ENCODE data around the gene KCNK10.
"Not testable (repeated sequence)": the region's sequence is repeated elsewhere in the genome, so short reads cannot be mapped to it uniquely, and the experiment has no call there.

KCNK10 gene

DNA sequence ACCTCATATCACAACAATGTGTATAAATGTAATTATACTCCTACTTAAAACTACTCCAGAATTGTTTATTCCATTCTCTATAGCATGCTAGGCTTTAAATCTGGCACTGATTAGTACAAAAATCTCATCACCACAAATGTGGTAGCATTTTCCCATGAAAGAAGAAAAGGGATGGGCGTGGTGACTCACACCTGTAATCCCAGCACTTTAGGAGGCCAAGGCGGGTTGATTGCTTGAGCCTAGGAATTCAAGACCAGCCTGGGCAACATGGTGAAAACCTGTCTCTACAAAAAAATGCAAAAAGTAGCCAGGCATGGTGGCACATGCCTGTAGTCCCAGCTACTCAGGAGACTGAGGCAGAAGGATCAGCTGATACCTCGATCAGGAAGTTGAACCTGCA is 61.8 kb downstream of the KCNK10 start:
- not testable (repeated sequence) for H3K9ac ChIP-seq (ENCODE audit: low read length); H3K4me3 ChIP-seq (ENCODE audit: low read length); H3K9me3 ChIP-seq (ENCODE audit: control insufficient read depth, low read depth, low read length); H3K36me3 ChIP-seq (ENCODE audit: control insufficient read depth, low read depth, low read length); H3K4me1 ChIP-seq (ENCODE audit: control insufficient read depth, low read depth, low read length); H3K27me3 ChIP-seq (ENCODE audit: control insufficient read depth, insufficient read depth, low read length); H3K27ac ChIP-seq (ENCODE audit: low read length)

DNA sequence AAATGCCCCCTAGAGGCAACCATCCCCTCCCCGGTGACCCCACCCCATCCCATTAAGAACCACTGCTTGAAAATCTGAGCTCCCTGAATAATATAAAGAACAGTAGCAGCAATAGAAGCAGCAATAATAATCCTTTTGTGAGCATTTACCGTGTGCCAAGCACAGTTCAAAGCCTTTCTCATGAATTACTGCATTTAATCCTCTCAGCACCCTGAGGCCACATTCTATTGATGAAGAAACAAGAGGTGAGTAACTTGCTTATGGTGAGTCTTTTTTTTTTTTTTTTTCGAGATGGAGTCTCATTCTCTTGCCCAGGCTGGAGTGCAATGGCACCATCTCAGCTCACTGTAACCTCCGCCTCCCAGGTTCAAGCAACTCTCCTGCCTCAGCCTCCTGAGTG is 65.0 kb downstream of the KCNK10 start:
- no peak overlapping the region for H3K4me3 ChIP-seq (ENCODE audit: low read length)
- H3K4me1 ChIP-seq (ENCODE audit: control insufficient read depth, low read depth, low read length), result no peaks in the 10 kb centered on the region
- H3K9ac ChIP-seq (ENCODE audit: low read length), result no peak overlapping the region
- no peaks in the 10 kb centered on the region for H3K36me3 ChIP-seq (ENCODE audit: control insufficient read depth, low read depth, low read length)
- H3K27ac ChIP-seq (ENCODE audit: low read length), result no peak overlapping the region
- no peaks in the 10 kb centered on the region for H3K27me3 ChIP-seq (ENCODE audit: control insufficient read depth, insufficient read depth, low read length)
- H3K9me3 ChIP-seq (ENCODE audit: control insufficient read depth, low read depth, low read length), result no peaks in the 10 kb centered on the region

DNA sequence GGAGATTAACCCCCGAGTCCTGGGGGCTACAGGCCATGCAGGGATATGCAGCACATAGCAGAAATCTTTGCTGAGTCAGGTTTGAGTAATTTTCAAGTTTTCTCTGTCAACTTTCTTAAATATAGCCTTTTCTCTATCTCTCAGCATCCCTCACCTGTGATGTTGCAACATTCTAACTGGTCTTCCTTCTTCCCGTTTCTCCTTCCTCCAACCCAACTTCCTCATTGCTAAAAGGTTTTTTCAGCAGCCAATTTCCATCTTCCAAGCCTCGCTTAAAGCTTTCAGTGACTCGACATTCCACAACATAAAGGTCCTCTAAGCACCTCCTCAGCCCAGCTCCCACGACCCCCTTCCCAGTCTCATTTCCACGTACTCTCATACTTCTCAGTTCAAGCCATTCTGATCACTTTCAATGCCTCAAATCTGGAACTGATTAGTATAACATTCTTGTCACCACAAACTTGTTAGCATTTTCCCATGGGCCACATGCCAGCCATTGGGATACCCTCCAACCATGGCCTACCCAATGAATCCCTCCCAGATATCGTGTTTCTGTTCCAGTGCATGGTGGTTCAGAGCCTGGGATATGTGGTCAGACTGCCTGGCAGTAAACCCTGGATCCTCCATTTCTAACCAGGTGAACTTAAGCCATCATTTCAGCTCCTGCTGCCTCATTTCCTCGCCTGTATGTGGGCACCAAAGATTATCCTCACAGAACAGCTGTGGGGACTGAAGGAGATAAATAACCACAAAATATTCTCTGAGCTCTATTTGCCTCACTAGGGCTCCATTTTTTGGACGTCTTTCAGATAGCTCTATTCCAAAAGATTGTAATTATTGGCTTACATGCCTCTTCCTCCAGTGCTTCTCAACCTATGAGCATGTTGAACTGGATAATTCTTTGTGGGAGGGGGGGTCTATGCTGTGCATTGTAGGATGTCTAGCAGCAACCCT is 65.8 kb downstream of the KCNK10 start:
- Histone ChIP-seq H3K9me3 (ENCODE audit: control insufficient read depth, low read depth, low read length) (no peaks in the 10 kb centered on the region), H3K4me1 (ENCODE audit: control insufficient read depth, low read depth, low read length) (no peaks in the 10 kb centered on the region), H3K9ac (ENCODE audit: low read length) (no peak overlapping the region), H3K27ac (ENCODE audit: low read length) (no peak overlapping the region), H3K4me3 (ENCODE audit: low read length) (no peak overlapping the region), H3K36me3 (ENCODE audit: control insufficient read depth, low read depth, low read length) (no peaks in the 10 kb centered on the region), H3K27me3 (ENCODE audit: control insufficient read depth, insufficient read depth, low read length) (no peaks in the 10 kb centered on the region)

DNA sequence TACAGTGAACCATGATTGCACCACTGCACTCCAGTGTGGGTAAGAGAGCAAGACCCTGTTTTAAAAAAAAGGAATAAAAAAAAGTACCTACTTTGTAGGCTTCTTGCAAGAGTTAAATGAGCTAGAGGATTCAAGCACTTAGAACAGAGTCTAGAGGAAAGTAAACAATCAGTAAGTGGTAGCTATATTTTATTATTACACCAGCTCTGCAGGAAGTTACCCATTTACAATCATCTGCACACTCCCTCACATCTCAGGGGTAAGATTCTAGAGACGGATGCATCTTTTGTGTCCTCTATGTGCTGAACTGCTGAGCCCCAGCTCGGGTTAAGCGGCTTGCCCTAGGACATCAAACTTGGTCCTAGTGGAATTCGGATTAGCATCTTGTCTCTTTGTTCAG is 67.3 kb downstream of the KCNK10 start:
- Histone ChIP-seq H3K9ac (ENCODE audit: low read length) (no peak overlapping the region), H3K4me3 (ENCODE audit: low read length) (no peak overlapping the region), H3K9me3 (ENCODE audit: control insufficient read depth, low read depth, low read length) (no peaks in the 10 kb centered on the region), H3K4me1 (ENCODE audit: control insufficient read depth, low read depth, low read length) (no peaks in the 10 kb centered on the region), H3K27ac (ENCODE audit: low read length) (no peak overlapping the region), H3K36me3 (ENCODE audit: control insufficient read depth, low read depth, low read length) (no peaks in the 10 kb centered on the region), H3K27me3 (ENCODE audit: control insufficient read depth, insufficient read depth, low read length) (no peaks in the 10 kb centered on the region)

DNA sequence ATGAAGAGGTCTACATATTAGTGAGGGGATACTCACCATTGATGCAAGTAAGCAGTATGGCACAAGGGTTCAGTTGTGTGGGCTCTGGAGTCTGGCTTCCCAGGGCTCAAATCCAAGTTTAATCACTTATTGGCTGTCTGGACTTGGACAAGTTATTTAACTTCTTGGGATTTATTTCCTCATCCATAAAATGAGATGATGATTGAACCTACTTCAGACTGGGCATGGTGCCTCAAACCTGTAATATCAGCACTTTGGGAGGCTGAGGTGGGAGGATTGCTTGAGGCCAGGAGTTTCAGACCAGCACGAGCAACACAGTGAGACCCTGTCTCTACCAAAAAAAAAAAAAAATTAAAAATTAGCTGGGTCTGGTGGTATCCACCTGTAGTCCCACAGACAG is 67.9 kb downstream of the KCNK10 start:
- no peaks in the 10 kb centered on the region for H3K4me1 ChIP-seq (ENCODE audit: control insufficient read depth, low read depth, low read length)
- no peaks in the 10 kb centered on the region for H3K36me3 ChIP-seq (ENCODE audit: control insufficient read depth, low read depth, low read length)
- no peaks in the 10 kb centered on the region for H3K27me3 ChIP-seq (ENCODE audit: control insufficient read depth, insufficient read depth, low read length)
- H3K27ac ChIP-seq (ENCODE audit: low read length), result no peak overlapping the region
- no peaks in the 10 kb centered on the region for H3K9me3 ChIP-seq (ENCODE audit: control insufficient read depth, low read depth, low read length)
- no peak overlapping the region for H3K4me3 ChIP-seq (ENCODE audit: low read length)
- H3K9ac ChIP-seq (ENCODE audit: low read length), result no peak overlapping the region

DNA sequence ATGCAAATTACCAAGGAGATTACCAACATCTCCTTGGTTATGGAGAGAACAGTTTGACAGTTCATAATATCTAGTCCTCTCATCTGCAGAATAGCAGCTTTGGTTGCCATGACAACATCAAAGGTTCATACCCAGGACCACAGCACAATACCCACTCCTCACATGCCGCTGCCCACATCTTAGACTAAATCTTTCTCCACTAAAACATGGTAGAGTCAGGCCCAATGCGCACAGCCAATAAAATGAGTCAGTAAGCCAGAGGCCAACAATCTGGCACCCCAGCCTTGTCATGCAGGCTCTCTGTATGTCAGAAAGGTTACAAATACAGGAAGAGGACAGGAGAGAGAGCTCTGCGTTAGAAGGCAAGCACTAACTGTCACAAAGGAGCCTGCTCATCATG is 70.6 kb downstream of the KCNK10 start:
- Histone ChIP-seq H3K4me3 (ENCODE audit: low read length) (no peak overlapping the region), H3K9me3 (ENCODE audit: control insufficient read depth, low read depth, low read length) (no peaks in the 10 kb centered on the region), H3K27me3 (ENCODE audit: control insufficient read depth, insufficient read depth, low read length) (no peaks in the 10 kb centered on the region), H3K9ac (ENCODE audit: low read length) (no peak overlapping the region), H3K27ac (ENCODE audit: low read length) (no peak overlapping the region), H3K36me3 (ENCODE audit: control insufficient read depth, low read depth, low read length) (no peaks in the 10 kb centered on the region), H3K4me1 (ENCODE audit: control insufficient read depth, low read depth, low read length) (no peaks in the 10 kb centered on the region)

DNA sequence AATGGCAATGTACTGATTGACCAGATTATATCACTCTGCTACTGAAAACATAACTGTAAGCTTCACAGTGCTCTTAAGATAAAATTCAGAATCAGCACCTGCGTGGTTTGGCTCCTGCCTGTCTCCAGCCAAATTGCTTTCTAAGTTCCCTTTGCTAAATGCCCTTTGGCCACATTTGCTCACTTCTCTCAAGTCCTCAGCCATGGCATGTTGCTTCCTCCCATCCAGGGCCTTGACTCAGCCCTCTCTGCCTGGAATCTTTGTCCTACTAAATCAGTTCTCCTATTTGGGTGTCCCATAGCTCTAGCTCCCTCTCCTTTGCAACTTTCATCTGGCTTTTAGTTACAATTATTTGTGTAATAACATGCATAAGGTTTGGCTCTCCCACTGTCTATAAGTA is 71.4 kb downstream of the KCNK10 start:
- Histone ChIP-seq H3K27ac (ENCODE audit: low read length) (no peak overlapping the region), H3K9ac (ENCODE audit: low read length) (no peak overlapping the region), H3K4me3 (ENCODE audit: low read length) (no peak overlapping the region), H3K9me3 (ENCODE audit: control insufficient read depth, low read depth, low read length) (no peaks in the 10 kb centered on the region), H3K4me1 (ENCODE audit: control insufficient read depth, low read depth, low read length) (no peaks in the 10 kb centered on the region), H3K27me3 (ENCODE audit: control insufficient read depth, insufficient read depth, low read length) (no peaks in the 10 kb centered on the region), H3K36me3 (ENCODE audit: control insufficient read depth, low read depth, low read length) (no peaks in the 10 kb centered on the region)

DNA sequence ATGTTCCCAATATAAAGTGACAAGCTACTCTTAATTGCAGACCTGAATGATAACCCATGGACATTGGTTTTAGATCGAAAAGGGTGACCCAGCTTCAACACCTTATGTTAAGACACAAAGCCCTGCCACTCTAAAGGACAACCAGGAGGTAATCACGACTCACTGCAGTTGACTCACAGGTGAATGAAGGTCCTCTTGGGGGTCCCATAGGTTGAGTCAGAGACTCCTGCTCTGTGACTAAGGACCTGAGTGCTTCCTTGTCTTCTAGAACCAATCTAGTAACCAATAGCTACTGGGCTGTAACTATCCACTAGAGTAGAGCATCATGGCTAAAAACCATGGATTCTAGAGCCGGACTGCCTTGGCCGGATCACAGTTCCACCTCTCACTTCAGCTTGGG is 73.8 kb downstream of the KCNK10 start:
- H3K9ac ChIP-seq (ENCODE audit: low read length), result no peak overlapping the region
- no peaks in the 10 kb centered on the region for H3K36me3 ChIP-seq (ENCODE audit: control insufficient read depth, low read depth, low read length)
- H3K27ac ChIP-seq (ENCODE audit: low read length), result no peak overlapping the region
- H3K27me3 ChIP-seq (ENCODE audit: control insufficient read depth, insufficient read depth, low read length), result no peaks in the 10 kb centered on the region
- H3K4me1 ChIP-seq (ENCODE audit: control insufficient read depth, low read depth, low read length), result no peaks in the 10 kb centered on the region
- H3K4me3 ChIP-seq (ENCODE audit: low read length), result no peak overlapping the region
- H3K9me3 ChIP-seq (ENCODE audit: control insufficient read depth, low read depth, low read length), result no peaks in the 10 kb centered on the region

DNA sequence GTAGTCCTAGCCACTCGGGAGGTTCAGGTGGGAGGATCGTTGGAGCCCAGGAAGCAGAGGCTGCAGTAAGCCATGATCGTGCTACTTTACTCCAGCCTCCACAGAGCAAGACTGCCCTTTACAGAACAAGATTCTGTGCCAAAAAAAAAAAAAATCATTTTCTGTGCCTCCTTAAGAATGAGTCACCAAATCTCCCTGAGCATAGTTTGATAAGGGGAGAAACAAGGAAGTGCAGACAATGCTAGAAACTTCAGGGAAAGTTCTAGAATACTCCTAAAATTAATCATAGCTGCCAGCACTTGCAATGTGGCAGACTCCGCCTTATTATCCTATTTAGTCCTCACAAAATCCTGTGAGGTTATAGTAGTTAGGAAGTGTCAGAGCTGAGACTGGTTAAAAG is 74.5 kb downstream of the KCNK10 start:
- Histone ChIP-seq H3K9me3 (ENCODE audit: control insufficient read depth, low read depth, low read length) (no peaks in the 10 kb centered on the region), H3K4me3 (ENCODE audit: low read length) (no peak overlapping the region), H3K9ac (ENCODE audit: low read length) (no peak overlapping the region), H3K36me3 (ENCODE audit: control insufficient read depth, low read depth, low read length) (no peaks in the 10 kb centered on the region), H3K27ac (ENCODE audit: low read length) (no peak overlapping the region), H3K4me1 (ENCODE audit: control insufficient read depth, low read depth, low read length) (no peaks in the 10 kb centered on the region), H3K27me3 (ENCODE audit: control insufficient read depth, insufficient read depth, low read length) (no peaks in the 10 kb centered on the region)

DNA sequence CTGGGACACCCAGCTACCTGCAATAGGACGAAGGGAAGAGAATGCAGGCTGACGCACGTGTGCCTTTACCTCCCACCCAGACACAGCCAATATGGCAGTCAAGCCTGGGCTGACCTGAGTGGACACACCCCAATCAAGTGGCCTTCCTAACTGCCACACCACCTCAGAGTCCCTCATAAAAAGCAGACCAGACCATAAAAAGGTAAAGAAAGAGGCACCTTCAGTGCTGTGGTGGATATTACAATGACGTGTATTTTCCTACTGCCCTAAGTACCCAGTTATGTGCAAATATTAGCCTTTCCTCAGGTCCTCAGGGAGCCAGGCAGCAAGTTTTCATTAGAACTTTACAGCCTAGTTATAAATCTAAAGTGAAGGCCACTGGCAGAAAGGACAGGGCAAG is 75.8 kb downstream of the KCNK10 start:
- H3K4me3 ChIP-seq (ENCODE audit: low read length), result no peak overlapping the region
- no peaks in the 10 kb centered on the region for H3K9me3 ChIP-seq (ENCODE audit: control insufficient read depth, low read depth, low read length)
- H3K36me3 ChIP-seq (ENCODE audit: control insufficient read depth, low read depth, low read length), result no peaks in the 10 kb centered on the region
- no peaks in the 10 kb centered on the region for H3K4me1 ChIP-seq (ENCODE audit: control insufficient read depth, low read depth, low read length)
- H3K27me3 ChIP-seq (ENCODE audit: control insufficient read depth, insufficient read depth, low read length), result no peaks in the 10 kb centered on the region
- no peak overlapping the region for H3K27ac ChIP-seq (ENCODE audit: low read length)
- no peak overlapping the region for H3K9ac ChIP-seq (ENCODE audit: low read length)

DNA sequence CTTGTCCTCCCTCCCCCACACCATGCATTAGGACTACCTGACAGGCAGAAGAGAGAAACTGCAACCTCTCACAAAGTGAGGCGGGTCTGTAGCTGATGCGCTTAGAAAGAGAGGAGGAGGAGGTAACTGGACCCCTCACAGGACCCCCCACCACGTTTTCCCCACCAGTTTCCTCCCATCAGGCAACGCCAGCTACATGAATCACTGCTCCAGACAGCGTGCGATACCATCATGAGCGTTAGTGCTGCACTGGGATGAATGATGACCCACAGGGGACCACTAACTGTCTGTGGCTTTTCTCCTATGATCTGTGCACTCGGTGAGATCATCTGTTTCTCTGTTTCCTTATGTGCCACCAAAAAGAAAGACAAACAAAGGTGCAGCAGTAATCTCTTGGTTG is 77.7 kb downstream of the KCNK10 start:
- no peak overlapping the region for H3K9ac ChIP-seq (ENCODE audit: low read length)
- no peaks in the 10 kb centered on the region for H3K36me3 ChIP-seq (ENCODE audit: control insufficient read depth, low read depth, low read length)
- no peaks in the 10 kb centered on the region for H3K9me3 ChIP-seq (ENCODE audit: control insufficient read depth, low read depth, low read length)
- H3K27me3 ChIP-seq (ENCODE audit: control insufficient read depth, insufficient read depth, low read length), result no peaks in the 10 kb centered on the region
- H3K27ac ChIP-seq (ENCODE audit: low read length), result no peak overlapping the region
- no peak overlapping the region for H3K4me3 ChIP-seq (ENCODE audit: low read length)
- H3K4me1 ChIP-seq (ENCODE audit: control insufficient read depth, low read depth, low read length), result no peaks in the 10 kb centered on the region

DNA sequence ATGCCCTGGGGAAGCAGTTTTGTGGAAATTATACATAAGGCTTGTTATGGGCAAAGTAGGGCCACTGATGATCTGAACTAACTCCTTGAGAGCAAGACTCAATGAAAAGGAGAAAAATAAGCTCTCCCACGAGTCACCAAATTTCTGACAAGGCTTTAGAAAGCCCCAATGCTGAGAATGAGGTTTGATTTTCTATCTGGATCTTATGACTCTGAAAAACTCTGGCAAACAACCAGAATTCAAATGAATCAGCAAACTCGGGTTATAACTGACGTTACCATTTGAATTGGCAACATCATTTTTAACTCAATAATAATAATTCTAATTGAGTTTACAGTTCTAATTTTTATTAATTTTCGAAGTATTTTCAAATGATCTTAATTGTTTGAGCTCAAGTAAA is 79.1 kb downstream of the KCNK10 start:
- Histone ChIP-seq H3K4me3 (ENCODE audit: low read length) (no peak overlapping the region), H3K9me3 (ENCODE audit: control insufficient read depth, low read depth, low read length) (no peaks in the 10 kb centered on the region), H3K36me3 (ENCODE audit: control insufficient read depth, low read depth, low read length) (no peaks in the 10 kb centered on the region), H3K27me3 (ENCODE audit: control insufficient read depth, insufficient read depth, low read length) (no peaks in the 10 kb centered on the region), H3K9ac (ENCODE audit: low read length) (no peak overlapping the region), H3K4me1 (ENCODE audit: control insufficient read depth, low read depth, low read length) (no peaks in the 10 kb centered on the region), H3K27ac (ENCODE audit: low read length) (no peak overlapping the region)
